ENCODE data around the gene SLC26A11. TPM values are rescaled to one million over a fixed set of nuclear protein-coding genes. Genes with fewer than 3 reads are reported as not detected.

Gene SLC26A11
- total RNA-seq: 2.4 and 3.8 TPM in 2 replicates

DNA sequence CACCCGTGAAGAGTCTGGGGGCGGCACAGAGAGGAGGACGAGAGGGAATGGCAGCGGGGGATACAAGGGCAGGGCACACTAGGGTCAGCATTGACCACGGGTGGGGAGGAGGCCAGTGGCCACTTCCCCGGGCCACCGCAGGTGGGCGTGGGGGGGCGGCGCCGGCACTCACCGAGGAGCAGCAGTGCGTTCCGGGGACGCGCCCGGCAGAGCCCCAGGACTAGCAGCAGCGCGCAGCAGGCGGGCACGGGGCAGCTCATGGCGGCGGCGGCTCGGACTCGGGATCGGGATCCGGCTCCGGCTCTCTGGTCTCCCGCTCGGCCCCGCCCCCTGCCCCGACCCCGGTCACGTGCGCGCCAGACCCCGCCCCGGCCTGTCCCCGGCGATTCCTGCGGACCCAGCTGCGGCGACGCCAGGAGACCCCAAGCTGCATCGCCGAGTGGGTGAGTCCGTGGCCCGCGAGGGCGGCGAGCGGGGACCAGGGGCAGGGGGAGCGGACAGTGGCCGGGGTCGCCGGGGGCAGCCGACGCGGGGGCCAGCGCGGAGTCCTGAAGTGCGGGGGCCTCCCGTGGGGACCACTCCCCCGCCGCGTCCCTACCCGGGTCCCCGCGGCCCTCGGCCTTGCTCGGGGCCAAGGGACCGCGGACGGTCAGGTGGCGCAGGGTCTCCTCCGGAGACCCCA is at the start of gene SLC26A11, which contains the start of gene SGSH:
Gene SLC26A11, plus strand, starts transcription at position 374 of the 682 bp plus-strand sequence. CDS start 1,134 bp downstream, outside the sequence.
Gene SGSH, minus strand, starts transcription at position 280 of the 682 bp plus-strand sequence. Its CDS starts 20 bp downstream, at position 260.

GRCh38 chr17:80260791-80261158 is 40.5 kb downstream of the SLC26A11 start, which contains the start of gene RNF213:
RNF213 (plus strand) TSS chr17:80260852; CDS start chr17:80263682, 2,830 bp downstream.

Other genes with a start within 250 kb of the SLC26A11 start
- gene TBC1D16, start 184.6 kb upstream of the SLC26A11 start, total RNA-seq: 18.1 and 80.1 TPM in 2 replicates
- 0.68 and 2.3 TPM in 2 replicates for gene CCDC40, start 183.8 kb upstream of the SLC26A11 start, total RNA-seq
- gene GAA, start 118.8 kb upstream of the SLC26A11 start, total RNA-seq: 16.7 and 131 TPM in 2 replicates
- gene EIF4A3, start 73.3 kb upstream of the SLC26A11 start, total RNA-seq: 82.4 and 186 TPM in 2 replicates
- gene CARD14, start 50.4 kb upstream of the SLC26A11 start, total RNA-seq: 1.0 and 10.9 TPM in 2 replicates
- gene SGSH, start 94 bp upstream of the SLC26A11 start, total RNA-seq: 3.4 and 13.9 TPM in 2 replicates
- 47.5 and 159 TPM in 2 replicates for gene RNF213, start 40.4 kb downstream of the SLC26A11 start, total RNA-seq
- gene ENDOV, start 194.7 kb downstream of the SLC26A11 start, total RNA-seq: 16.1 and 16.8 TPM in 2 replicates

All from nasal cavity respiratory epithelium epithelial cell of viscerocranial mucosa (primary cell).